Middle frontal gyrus (tissue), 1 donor: Measurements from ENCODE around the gene C1QB.
"Not testable (repeated sequence)": the region's sequence is repeated elsewhere in the genome, so short reads cannot be mapped to it uniquely, and the experiment has no call there.

ENCODE experiments used
- DNase-seq: peaks from one replicate; pipeline ENCODE4 v3.0.0-alpha.2; 2015; ENCODE audit warnings: low spot score; ENCODE audit errors: extremely low spot score

Gene C1QB

DNA sequence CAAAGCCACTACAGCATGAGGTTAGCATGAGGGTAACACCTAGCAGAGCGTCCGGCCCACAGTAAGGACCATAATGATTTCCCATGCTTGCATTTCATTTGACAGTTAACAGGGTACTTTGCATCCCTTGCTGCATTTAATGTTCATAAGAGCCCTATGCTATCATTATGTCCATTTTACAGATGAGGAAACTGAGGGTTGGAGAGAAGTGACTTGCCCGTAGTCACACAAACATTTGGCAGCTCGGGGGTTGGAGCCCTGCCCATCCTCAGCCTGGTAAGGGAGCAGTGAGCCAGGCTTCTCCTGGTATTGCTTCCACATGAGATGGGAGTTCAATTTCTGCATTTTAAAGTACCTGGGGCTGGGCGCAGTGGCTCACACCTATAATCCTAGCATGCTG is 41.1 kb downstream of the C1QB start:
- DNase-seq, result no peak

DNA sequence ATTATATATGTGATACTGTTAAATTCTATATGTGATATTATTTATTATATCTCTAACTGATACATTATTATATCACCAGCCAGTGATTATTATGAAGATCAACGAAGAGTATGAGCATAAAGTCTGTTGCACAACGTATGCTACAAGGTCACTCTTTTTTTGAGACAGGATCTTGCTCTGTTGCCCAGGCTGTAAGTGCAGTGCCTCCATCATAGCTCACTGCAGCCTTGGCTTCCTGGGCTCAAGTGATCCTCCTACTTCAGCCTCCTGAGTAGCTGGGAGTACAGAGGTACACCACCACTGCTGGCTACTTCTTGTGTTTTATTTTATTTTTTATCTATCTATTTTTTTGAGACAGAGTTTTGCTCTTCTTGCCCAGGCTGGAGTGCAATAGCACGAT is 43.6 kb downstream of the C1QB start:
- DNase-seq, result no peak

DNA sequence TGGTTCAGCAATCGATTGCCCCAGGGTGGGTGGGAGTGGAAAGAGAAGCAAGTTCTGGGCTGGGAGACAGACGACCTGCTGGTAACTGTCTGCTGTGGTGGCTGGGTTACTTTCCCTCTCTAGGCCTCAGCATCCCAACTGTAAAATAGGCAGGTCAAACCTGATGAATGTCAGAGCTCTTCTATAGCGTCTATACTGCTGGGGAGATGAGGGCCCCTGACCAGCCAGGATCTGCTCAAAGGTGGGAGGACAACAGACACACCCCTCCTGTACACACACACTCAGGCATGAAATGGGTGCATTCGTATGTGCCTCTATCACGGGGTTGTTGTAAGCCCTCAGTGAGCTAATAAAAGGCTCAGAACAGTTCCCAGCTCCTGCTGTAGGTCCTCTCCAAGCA is 44.9 kb downstream of the C1QB start:
- no peak for DNase-seq

DNA sequence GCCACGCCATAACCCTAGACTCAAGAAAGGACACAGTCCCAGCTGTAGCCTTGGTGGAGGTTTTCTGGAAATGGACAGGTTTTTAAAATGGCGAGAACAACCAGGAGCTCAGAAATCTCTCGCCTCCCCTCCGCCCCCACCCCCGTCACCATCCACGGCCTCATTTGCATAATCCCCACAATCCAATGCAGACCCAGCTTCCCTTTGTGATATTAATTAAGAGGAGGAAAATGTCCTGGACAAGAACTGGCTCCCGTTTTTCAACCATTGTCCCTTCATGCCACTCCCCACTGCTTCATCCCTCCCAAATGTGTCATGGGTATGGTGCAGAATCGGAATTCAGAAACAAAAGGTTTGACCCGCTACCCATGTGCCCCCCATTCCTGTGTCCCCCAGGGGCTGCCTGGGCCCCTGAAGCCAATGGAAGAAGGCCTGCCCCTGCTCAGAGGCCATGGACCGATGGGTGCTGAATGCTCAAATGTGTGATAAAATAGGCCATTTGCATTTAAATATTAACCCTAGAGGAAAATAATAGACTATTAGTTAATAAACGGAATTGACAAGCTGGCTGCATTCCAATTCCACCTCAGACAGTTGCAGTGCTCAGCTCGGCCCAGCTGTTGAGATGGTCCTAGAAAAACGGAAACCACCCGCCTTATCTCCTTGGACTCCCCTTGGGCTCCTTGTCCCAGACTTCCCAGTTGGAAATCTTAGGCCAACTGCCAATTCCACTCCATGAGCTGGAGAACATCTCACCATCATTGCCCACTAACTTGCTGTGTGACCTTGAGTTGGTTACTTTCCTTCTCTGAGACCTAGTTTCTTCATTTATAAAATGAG is 46.9 kb downstream of the C1QB start:
- DNase-seq, result no peak

DNA sequence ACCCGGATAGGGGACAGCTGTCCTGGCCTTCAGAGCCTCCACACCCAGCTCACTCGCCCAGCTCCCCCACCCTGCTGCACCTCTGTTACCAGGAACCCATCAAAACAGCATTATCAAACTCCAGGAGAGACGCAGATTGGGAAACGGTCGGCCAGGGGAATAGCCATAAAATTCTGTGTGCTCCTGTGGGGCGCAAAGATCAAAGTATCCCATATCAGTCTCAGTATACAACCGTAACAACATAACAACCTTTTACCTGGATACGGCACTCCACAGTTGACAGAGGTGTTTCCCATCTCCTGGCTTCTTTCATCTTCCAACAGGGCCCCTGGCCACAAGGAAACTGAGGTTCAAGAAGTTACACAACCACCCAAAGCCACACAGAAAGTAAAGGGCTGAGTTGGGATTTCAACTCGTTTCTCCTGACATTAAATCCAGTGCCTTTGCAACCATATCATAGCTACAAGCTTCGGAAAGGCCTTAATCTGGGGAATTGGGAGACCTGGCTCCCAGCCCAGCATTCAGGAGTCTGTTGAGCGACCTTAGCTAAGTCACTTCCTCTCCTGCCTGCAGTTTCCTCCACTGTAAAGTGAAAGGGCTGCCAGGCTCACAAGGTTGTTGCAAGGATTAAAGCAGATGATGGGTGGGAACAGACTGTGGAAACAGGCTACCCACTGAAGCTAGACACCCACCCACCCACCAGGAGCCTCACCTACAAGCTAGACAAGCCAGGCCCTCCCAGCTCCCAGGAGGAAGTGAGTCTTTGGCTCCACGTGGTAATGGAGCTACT is 49.5 kb downstream of the C1QB start:
- DNase-seq, result no peak

DNA sequence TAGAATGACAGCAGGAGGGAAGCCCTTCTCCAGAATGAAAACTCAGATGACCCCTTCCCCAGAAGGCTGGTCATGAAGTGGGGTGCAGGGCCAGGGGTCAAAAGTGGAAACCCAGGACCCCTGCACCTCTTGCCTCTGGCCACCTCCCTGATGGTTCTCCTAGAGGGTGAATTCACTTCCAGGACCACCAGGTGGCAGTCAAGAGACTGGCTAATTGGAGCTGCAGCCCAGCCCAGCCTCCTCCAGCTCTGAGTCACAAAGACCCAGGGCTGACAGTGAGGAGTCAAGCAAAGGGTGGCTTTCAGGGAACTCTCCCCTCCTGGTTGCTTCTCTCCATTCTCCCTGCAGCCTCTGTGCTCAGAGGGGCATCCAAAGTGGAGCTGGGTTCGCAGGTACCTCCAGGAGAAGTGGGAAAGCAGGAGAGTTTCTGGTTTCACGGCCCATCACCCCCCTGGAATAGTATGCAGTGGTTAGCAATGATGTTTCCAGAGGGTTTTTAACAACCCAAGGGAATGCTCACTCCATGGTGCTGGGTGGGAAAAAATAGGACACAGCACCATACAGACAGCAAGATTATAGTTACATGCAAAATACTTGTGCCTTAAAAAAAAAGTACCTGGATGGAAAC is 51.5 kb downstream of the C1QB start:
- peak; percentile 76 for DNase-seq

DNA sequence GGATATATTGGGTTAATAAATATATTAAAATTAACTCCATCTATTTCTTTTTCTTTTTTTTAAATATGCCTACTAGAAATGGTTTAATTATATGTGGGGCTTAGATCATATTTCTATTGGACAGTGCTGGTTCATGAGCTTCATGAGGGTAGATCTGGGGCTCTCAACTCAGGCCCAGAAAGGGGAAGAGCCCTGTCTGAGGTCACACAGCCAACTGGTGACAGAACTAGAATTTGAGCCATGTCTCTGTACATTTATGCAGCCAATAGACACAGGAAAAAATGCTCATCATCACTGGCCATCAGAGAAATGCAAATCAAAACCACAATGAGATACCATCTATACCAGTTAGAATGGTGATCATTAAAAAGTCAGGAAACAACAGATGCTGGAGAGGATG is 52.5 kb downstream of the C1QB start:
- DNase-seq, result no peak

DNA sequence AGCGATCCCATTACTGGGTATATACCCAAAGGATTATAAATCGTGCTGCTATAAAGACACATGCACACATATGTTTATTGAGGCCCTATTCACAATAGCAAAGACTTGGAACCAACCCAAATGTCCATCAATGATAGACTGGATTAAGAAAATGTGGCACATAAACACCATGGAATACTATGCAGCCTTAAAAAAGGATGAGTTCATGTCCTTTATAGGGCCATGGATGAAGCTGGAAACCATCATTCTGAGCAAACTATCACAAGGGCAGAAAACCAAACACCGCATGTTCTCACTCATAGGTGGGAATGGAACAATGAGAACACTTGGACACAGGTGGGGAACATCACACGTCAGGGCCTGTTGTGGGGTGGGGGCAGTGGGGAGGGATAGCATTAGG is 53.1 kb downstream of the C1QB start:
- not testable (repeated sequence) for DNase-seq

DNA sequence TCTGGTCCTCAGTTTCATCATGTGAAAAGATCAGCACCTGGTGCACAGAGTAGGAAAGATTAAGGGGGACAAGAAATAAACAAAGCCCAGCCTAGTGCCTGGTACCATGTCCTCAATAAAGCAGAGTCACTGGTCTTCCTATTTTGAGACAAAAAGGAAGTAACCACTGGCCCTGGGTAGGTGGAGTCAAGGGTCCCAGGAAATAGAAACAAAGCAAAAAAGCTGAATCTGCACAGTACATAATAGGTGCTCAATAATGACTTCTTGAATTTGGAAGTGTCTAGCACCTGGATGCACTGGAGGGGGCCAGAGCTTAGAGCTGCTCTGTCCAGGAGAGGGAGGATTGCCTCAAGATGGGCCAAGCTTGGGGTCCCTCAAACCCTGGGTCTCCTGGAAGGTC is 55.7 kb downstream of the C1QB start:
- DNase-seq, result no peak

DNA sequence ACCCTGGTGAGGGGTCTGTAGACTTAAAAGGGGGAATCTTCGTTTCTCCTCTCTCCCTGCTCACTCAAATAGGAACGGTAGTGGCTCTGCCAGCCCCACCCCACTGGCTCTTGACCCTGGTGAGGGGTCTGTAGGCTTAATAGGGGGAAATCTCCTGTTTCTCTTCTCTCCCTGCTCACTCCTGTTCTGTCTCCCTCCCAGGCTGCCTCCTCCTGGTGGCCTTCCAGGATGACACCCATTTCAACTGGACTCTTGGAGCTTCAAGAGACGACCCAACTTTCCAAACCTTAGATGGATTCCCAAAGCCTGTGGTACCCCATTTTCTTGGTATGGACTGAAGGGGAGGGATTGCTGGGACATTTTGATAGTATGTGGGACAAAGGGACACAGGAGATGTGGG is 56.2 kb downstream of the C1QB start:
- DNase-seq, result no peak

DNA sequence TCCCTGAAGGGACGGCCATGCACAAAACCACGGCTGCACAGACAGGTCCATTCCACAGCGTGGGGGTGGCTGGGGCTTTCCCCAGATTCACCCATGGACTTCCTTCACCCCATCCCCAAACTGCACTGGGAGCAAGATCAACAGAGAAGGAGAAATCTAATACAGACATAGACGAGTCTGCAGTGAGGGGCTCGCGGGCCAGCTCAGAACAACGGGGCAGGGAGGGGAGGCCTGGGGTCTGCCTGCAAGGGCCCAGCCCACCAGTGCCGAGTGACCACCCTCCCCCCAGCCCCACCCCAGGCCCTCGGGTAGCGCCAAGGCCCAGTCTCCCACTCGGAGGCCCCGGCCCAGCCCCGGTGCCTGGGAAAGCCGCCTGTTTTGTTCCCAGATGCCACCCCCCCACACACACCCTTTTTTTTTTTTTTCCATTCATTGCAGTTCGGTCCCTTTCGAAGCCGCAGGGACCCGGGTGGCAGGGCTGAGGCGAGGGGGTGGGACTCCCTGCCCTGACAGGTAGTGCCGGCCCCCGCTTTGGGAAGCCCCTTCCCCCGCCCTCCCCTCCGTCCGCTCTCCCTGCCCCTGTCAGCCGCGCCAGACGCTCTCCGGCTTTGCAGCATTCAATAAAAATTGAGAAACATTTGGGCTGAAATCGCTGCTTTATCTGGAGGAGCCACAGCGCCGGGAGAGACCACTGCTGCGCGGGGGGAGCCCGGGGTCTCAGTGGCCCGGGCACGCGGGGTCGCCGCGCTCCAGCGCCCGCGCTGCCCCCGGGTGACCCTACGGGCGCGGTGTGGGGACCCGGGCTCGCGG is 57.1 kb downstream of the C1QB start:
- peak; percentile 26 for DNase-seq

DNA sequence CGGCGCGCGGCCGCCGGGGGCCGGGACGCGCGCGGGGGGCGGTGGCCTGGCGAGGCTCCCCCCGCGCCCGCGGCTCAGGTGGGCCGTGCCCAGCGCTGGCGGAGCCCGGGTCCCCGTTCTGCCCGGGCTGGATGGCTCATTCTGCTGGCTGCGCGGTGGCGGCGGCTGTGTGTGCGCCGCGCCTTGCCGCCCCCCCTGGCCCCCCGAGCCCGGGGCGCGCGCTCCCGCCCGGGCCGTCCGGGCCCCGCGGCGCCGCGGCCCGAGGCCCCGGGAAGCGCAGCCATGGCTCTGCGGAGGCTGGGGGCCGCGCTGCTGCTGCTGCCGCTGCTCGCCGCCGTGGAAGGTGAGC is 57.6 kb downstream of the C1QB start, which contains the start of gene EPHB2:
TSS of gene EPHB2 (plus strand) at position 139 of the 349 bp plus-strand sequence. CDS start at position 283, 144 bp downstream.
- peak; percentile 12 for DNase-seq

DNA sequence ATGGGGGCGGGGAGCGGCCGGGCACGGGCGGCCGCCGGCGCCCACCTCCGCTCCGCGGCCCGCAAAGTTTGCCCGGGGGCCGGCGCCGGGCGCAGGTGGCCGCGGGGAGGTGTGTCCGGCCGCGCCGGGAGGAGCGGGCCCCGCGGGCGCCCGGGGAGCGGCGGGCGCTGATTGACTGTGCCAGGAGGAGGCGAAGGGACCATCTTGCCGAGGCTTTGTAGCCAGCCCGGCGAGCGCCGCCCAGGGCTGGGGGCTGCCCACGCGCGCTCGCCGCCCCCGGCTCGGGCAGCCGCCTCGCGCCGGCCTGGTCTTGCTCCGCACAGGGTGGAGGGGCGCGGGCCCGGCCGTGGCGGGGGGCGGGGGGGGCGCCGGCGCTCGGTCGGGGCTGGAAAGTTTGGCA is 58.0 kb downstream of the C1QB start:
- no peak for DNase-seq
